M059J (cell line): ENCODE data around the gene ZNF446. TPM values are rescaled to one million over a fixed set of nuclear protein-coding genes. Genes with fewer than 3 reads are reported as not detected.
"Not testable (repeated sequence)": the region's sequence is repeated elsewhere in the genome, so short reads cannot be mapped to it uniquely, and the experiment has no call there.

ENCODE experiments used
- DNase-seq: peaks from one replicate; pipeline ENCODE4 v3.0.0-alpha.2; 2012; ENCODE audit warnings: low read depth
- total RNA-seq: library from RNA; depleted of rRNA; stranded (reverse); fragments of >200 nt; shearing (Covaris generic); gene quantifications from 2 replicates; pipeline ENCODE4 v1.2.3, GENCODE V29; 2014; rRNA removed

ZNF446 gene
- 5.4 and 10.9 TPM in 2 replicates for total RNA-seq

DNA sequence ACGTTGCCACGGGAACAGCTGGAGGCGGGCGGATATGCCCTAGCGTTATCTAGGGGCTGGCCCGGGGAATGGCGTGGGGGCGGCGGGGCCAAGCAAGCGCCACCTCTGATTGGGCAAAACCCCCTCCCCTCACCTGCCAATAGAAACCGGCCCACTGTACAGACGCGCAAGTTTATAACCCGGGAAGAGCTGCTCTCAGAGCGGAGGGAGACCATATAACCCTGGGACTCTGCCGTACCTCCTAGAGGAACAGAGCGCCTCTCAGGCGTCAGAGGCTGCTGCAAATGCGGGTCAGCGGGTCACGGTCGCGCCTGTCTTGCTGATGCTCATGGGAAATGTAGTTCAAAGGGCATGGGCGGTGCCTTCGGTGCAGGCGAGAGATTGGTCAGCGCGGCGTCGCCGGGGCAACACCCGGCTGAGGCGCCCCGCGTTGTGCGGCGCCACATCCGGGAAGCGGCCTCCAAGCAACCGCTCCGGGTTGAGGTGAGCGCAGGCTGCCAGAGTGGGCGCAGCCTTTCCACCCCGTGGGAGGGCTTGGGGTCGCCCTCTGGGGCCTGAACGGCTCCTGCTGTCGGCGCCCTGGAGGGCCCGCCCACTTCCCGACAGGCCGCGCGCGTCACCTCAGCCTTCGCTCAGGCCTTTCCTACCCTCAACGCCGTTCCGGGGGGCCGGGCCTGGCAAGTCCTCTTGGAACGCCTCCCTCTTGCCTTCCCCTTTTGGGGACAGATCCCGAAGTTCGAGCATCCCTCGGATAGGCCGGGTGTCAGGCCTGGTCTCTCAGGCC lies at the start of gene ZNF446:
Gene ZNF446 (plus strand): TSS at position 639 of the 784 bp plus-strand sequence. CDS start 867 bp downstream, outside the sequence.
- DNase-seq = peak; percentile 97

DNA sequence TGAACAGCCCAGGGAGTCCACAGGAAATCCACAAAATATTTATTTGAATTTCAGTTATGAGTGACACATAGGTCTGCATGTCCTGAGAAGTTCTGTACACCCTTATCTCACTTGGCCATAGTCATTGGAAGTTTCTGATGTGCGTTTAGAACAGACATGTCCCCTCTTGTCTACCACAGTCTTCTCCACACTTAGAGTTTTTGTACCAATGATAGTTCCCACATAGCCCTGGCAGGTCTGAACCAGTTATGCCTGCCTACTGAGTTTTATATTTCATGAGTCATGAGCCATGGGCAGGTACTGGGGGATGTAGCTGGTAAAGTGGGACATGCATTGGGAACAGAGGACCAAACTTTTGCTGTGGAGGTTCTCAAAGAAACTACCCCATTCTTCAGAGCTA lies 47.5 kb upstream of the ZNF446 start:
- no peak for DNase-seq

DNA sequence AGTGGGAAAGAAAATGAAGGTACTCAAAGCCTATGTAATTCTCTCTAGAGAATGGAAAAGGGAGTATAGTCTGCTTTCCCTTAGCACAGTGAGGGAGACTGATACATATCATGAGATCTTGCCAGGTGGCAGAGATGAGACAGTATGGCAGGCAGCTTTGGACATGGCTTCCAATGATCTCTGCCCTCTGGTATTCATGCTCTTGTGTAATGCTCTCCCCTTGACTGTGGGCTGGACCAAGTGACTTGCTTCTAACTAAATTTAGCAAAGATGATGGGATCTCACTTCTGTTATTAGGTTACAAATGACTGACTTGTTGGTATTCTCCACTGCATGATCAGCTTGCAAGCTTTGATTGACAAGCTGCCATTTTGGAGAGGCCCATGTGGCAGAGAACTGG lies 46.4 kb upstream of the ZNF446 start:
- no peak for DNase-seq

DNA sequence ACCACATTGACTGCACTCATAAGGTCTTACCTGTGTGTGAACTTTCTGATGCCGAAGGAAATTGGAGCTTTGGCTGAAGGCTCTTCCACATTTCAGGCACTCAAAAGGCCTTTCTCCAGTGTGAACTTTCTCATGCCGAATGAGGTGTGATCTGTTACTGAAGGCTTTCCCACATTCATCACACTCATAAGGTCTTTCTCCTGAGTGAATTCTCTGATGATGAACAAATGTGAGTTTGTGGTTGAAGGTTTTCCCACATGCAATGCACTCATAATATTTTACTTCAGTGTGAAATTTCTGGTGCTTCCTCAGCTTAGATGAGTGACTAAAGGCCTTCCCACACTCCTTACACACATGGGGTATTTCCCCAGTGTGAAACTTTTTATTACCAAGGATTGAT lies 41.9 kb upstream of the ZNF446 start:
- peak; percentile 18 for DNase-seq

DNA sequence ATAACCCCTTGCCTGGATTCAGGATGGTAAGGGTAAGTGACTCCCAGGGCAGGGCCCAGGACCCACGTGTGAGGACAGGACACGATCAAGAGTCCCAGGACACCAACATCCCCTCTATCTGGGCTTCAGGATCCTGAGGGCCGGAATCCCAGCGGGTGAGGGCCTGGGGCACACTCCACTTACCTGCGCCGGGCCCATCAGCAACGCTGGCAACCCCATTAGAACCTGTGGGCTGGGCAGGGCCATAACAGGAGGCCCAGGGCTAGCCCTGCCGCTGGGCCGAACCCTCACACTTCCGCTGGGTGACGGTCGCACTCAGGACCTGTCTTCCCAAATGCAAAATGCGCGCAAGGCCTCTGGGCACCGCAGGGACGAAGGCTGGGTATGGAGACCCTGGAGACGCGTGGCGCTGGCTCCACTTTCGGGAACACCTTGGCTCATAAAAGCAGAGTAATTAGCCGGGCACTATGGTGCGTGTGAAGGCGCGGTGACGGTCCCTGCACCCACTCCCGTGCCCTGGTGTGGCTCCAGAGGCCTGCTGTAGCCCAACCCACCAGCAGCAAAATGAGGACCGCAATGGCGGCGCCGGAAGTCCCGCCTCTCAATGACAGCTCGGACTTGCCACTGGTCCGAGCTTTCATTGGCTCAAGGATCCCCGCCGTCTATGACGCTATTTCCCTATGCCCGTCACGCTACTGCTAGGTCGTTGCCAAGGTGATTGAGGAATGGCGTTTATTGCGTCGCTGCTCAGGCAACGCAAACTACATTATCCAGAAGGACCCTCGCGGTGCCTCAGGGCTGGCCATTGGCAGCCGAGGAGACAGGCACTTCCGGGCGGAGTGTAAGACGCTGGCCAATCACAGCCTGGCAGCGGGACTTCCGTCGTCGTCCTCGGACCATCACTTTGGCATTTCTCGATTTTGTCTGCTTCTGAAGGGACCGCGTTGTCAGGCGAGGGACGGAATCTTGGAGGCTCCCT lies 36.3 kb upstream of the ZNF446 start, which contains the start of gene ZNF132:
Gene ZNF132 (minus strand): TSS at position 578 of the 979 bp plus-strand sequence. CDS start 332 bp downstream, at position 246.
- peak; percentile 100 for DNase-seq

DNA sequence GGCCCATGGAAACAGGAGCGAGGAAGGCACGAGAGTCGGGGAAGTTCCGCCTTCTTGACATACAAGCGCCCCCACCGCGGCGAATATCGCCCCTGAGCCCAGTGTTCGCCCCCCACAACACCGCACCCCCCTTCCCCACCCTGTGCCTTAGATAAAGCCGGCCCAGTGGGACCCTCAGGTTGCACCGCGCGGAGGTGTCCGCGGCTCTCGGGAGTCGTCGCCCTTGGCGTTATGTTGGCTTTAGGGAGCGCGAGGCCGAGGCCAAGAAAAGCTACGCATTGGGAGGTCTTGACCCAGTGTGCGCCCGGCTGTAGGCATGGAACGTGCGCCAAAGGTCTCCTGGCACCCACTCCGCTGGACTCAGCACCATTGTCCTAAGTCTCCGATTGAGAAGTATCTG lies 35.6 kb upstream of the ZNF446 start:
- no peak for DNase-seq

DNA sequence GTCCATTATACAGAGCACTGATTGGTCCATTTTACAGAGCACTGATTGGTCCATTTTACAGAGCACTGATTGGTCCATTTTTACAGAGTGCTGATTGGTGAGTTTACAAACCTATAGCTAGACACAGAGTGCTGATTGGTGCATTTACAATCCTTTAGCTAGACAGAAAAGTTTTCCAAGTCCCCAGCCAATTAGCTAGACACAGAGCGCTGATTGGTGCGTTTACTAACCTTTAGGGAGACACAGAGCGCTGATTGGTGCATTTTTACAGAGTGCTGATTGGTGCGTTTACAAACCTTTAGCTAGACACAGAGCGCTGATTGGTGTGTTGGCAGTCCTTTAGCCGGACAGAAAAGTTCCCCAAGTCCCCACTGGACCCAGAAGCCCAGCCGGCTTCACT lies 33.2 kb upstream of the ZNF446 start:
- DNase-seq = not testable (repeated sequence)

DNA sequence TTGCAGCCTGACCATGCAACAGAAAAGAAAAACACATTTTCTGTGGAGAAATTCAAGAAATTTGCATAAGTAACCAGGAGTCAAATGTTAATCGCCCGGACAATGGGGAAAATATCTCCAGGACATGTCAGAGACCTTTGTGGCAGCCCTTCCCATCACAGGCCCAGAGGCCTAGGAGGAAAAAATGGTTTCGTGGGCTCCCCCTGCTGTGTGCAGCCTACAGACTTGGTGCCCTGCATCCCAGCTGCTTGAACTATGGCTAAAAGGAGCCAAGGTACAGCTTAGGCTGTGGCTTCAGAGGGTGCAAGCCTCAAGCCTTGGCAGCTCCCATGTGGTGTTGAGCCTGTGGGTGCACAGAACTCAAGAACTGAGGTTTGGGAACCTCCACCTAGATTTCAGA lies 27.3 kb upstream of the ZNF446 start:
- not testable (repeated sequence) for DNase-seq

DNA sequence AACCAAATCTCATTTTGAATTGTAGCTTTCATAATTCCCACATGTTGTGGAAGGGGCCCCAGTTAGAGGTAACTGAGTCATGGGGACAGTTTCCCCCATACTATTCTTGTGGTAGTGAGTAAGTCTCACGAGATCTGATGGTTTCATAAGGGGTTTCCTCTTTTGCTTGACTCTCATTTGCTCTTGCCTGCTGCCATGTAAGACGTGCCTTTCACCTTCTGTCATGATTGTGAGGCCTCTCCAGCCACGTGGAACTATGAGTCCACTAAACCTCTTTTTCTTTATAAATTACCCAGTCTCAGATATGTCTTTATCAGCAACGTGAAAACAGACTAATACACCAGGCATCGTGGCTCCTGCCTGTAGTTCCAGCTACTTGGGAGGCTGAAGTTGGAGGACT lies 26.2 kb upstream of the ZNF446 start:
- DNase-seq = not testable (repeated sequence)

DNA sequence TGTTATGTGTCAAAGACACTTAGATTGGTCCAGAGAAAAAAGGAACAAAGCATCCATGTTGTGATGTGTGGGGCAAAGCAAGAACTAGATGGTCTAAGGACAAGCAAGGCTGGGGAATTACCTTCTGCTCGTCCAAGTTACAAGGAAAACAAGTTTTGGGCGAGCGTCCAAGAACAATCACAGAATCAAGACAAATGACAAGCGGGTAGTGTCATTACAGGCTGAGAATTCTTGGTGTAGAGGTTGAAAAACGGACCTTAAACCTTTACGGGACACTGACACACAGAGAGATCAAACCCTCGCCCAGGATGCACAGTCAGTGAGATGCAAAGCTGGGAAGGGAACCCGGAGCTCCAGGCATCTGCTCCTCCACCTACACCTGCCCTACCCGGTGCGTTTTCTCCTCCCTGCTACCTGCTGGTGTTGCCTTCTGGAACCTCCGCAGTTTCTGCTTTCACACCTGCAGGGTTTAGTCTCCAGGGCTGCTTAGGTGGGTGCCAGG lies 25.2 kb upstream of the ZNF446 start:
- DNase-seq = peak; percentile 44

DNA sequence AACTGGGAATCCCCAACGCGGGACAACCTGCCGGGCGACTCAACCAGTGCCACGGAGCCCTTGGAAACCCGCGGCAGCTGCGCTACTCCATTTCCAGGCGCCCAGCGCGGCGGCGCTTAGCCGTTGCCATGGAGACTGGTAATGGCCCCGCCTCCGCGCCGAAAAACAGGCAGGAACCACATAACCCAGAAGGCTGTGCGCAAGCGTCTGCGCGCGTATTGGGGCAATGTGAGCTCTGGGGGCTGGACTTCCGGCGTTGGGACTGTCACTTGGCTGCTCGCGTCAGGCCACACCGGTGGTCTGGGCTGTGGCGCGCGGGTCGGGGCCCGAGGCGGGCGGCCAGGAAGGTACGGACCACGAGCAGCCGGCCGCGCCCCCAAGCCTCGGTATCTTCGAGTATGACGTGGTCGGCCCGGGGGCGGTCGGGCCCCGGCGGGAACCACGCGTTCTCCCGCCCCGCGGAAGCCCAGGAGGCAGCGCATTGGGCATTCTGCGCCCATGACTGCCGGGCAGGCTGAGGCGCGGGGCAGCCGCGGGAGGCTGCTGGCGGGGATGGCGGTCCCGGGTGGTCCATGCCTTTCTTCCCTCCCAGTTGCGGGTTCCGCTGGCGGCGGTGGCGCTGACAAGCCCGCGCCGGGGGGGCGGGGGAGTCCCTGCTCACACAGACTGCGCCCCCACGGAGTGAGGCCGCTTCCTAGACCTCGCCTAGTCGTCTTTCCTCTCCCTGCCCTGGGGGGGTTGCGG lies 24.6 kb upstream of the ZNF446 start, which contains the start of gene ZNF324B:
Gene ZNF324B (plus strand): TSS at position 265 of the 744 bp plus-strand sequence. CDS start 2,080 bp downstream, outside the sequence.
- DNase-seq = peak; percentile 96

DNA sequence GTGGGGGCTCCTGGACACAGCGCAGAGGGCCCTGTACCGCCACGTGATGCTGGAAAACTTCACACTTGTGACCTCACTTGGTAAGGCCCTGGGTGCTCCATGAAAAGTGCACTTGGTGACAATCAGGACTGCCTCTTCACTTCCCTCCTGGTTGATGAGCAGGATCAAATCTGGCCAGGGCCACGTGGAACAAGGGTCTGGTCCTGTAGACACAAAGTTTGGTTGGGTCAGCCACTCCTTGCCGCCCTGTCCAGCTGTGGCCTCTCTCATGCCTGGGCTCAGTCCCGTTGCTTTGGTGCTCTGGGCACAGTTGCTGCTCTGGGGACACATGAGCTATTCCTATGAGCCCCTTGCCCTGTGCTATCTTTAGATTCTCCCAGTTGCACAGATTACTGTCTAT lies 22.4 kb upstream of the ZNF446 start:
- DNase-seq = no peak

DNA sequence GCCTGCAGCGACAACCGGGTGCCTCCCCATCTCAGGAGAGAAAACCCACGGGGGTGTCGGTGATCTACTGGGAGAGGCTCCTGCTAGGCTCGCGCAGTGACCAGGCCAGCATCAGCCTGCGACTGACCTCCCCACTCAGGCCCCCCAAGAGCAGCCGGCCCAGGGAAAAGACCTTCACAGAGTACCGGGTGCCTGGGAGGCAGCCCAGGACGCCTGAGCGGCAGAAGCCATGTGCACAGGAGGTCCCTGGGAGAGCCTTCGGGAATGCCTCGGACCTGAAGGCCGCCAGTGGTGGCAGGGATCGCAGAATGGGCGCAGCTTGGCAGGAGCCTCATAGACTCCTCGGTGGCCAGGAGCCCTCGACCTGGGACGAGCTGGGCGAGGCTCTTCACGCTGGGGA lies 20.8 kb upstream of the ZNF446 start:
- no peak for DNase-seq

DNA sequence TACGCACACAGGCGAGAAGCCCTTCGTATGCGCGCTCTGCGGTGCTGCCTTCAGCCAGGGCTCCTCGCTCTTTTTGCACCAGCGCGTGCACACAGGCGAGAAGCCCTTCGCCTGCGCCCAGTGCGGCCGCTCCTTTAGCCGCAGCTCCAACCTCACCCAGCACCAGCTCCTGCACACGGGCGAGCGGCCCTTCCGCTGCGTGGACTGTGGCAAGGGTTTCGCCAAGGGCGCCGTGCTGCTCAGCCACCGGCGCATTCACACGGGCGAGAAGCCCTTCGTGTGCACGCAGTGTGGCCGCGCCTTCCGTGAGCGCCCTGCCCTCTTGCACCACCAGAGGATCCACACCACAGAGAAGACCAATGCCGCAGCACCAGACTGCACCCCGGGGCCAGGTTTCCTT lies 20.0 kb upstream of the ZNF446 start:
- no peak for DNase-seq

DNA sequence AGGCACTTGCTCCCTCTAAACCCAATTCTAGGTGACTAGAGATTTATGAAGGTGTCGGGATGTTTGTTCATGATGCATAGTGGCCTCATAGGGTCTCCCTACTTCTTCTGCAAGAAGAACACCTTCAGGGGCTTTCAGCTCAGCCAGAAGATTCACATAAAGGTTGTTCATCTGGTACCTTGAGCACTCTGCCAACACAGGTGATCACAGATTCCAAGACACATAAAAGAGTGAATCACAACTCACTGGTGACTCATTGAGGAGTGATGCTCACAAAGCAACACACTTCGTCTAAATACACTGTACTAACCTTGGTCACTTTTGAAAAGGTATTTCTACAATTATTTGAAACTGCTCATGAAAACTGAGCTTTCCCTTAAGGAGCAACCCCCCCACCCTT lies 16.1 kb upstream of the ZNF446 start:
- DNase-seq = peak; percentile 28

DNA sequence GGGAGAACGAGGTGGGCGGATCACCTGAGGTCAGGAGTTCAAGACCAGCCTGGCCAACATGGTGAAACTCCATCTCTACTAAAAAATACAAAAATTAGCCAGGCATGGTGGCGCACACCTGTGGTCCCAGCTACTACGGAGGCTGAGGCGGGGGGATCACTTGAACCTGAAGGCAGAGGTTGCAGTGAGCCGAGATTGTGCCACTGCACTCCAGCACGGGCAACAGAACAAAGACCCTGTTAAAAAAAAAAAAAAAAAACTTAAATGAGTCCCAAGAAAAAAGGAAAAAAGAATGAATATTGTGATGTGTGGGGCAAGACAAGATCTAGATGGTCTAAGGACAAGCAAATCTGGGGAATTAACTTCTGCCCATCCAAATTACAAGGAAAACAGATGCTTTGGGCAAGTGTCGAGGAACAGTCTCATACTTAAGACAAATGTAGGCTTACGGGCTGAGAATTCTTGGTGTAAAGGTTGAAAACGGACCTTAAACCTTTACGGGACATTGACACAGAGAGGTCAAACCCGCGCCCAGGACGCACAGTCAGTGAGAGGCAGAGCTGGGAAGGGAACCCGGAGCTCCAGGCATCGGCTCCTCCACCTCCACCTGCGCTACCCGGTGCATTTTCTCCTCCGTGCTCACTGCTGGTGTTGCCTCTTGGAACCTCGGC lies 9.9 kb upstream of the ZNF446 start:
- no peak for DNase-seq

DNA sequence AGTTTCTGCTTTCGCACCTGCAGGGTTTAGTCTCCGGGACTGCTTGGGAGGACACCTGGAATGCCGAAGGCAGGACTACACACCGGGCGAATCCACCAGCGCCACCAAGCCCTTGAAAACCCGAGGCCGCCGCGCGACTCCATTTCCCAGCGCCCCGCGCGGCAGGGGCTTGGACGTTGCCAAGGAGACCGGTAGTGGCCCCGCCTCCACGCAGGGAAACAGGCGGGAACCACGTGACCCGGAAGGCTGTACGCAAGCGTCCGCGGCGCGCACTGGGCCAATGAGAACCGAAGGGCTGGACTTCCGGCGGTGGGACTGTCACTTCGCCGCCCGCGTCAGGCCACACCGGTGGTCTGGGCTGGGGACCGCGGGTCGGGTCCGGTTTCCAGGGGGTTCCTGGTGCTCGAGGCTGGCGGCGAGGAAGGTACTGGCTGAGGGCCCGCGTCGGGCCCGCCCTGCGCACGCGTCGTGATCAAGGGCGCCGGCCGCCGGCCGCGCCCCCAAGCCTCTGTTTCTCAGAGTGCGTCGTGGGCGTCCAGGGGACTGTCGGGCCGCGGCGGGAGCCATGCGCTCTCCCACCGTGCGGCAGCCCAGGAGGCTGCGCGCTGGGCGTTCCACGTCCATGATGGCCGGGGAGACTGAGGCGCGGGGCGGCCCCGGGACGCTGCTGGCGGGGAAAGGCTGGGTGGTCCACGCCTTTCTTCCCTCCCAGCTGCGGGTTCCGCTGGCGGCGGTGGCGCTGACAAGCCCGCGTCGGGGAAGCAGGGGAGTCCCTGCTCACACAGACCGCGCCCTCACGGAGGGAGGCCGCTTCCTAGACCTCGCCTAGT lies 9.2 kb upstream of the ZNF446 start, which contains the start of gene ZNF324:
Gene ZNF324 (plus strand): TSS at position 321 of the 830 bp plus-strand sequence. CDS start 2,106 bp downstream, outside the sequence.
- DNase-seq = peak; percentile 96

DNA sequence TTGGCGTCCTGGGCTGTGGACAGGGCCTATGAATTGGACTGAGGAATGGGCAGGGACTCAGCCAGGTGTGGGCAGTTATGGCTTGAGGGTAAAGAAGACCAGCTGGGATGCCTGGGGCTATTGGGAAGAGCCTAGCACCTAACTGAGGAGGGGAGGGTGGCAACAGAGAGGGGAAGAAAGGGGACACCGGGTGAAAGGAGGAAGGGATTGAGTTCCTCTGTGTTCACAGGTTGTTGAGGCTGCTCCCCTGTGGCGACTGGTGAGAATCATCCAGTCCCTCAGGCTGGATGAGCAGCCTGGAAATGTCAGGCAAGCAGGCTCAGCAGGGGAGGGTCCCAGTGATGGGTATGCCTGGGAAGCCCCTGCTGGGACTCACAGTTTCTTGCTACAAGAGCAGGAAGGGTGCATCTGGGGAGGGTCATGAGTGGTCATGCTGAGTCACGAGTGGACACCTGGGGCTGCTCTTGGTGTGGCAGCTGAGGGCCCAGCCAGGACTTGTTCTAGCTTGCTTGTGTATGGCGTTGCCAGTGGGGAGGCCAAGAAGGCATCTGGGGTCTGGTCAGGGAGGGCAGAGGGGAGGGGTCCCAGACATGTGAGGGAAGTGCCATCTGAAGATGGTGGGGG lies 7.8 kb upstream of the ZNF446 start:
- DNase-seq = no peak
